GM23338 (cell line): ENCODE data around the gene CLHC1. TPM values are rescaled to one million over a fixed set of nuclear protein-coding genes. Genes with fewer than 3 reads are reported as not detected.

Experiments
- ATAC-seq: fragments of 200-7000 bp; cut with Tn5 transposase; 3 replicates; pipeline ENCODE4 v1.9.1; 2020
- DNase-seq: peaks from one replicate; pipeline ENCODE4 v3.0.0-alpha.2; 2015; ENCODE audit warnings: low spot score
- H2AFZ ChIP-seq: fragments of 200-600 bp; sonication (generic); 2 replicates; pipeline ENCODE4 v1.8.0; 2016; ENCODE audit warnings: antibody characterized with exemption, mild to moderate bottlenecking, moderate library complexity
- H3F3A ChIP-seq: fragments of 200-600 bp; sonication (generic); replicated peaks from 2 replicates; pipeline ENCODE4 v1.8.0; 2017; ENCODE audit warnings: antibody characterized with exemption, mixed run types, low read depth
- H3K27ac ChIP-seq: fragments of 200-600 bp; sonication (generic); 2 replicates; pipeline ENCODE4 v1.6.1; 2016; ENCODE audit warnings: low read depth
- H3K27me3 ChIP-seq: fragments of 200-600 bp; sonication (generic); 2 replicates; pipeline ENCODE4 v1.8.0; 2016; ENCODE audit warnings: mild to moderate bottlenecking, mixed run types, moderate library complexity; ENCODE audit not compliant: insufficient read depth
- H3K36me3 ChIP-seq: fragments of 200-600 bp; sonication (generic); 2 replicates; pipeline ENCODE4 v1.8.0; 2016; ENCODE audit warnings: mild to moderate bottlenecking; ENCODE audit not compliant: insufficient read depth
- H3K4me1 ChIP-seq: fragments of 200-600 bp; sonication (generic); 2 replicates; pipeline ENCODE4 v1.8.0; 2016; ENCODE audit warnings: mild to moderate bottlenecking, moderate library complexity; ENCODE audit not compliant: insufficient read depth
- H3K4me2 ChIP-seq: fragments of 200-600 bp; sonication (generic); 2 replicates; pipeline ENCODE4 v1.7.1; 2017; ENCODE audit warnings: mixed run types
- H3K4me3 ChIP-seq: fragments of 200-600 bp; sonication (generic); 2 replicates; pipeline ENCODE4 v1.6.1; 2016; ENCODE audit warnings: mixed run types
- H3K79me2 ChIP-seq: fragments of 200-600 bp; sonication (generic); replicated peaks from 2 replicates; pipeline ENCODE4 v1.8.0; 2017; ENCODE audit warnings: mild to moderate bottlenecking; ENCODE audit not compliant: insufficient read depth
- H3K9me2 ChIP-seq: fragments of 200-600 bp; sonication (generic); 2 replicates; pipeline ENCODE4 v1.8.0; 2017; ENCODE audit not compliant: insufficient read depth
- H4K20me1 ChIP-seq: fragments of 200-600 bp; sonication (generic); replicated peaks from 2 replicates; pipeline ENCODE4 v1.8.0; 2017; ENCODE audit warnings: mild to moderate bottlenecking; ENCODE audit not compliant: insufficient read depth
- H3K27ac Mint-ChIP-seq: 2 replicates; pipeline ENCODE4 v1.8.0; 2020; ENCODE audit warnings: inconsistent platforms, mild to moderate bottlenecking, moderate library complexity, mixed read lengths
- H3K27me3 Mint-ChIP-seq: 3 replicates; pipeline ENCODE4 v1.8.0; 2022; ENCODE audit warnings: low read depth, mild to moderate bottlenecking, moderate library complexity, mixed read lengths, inconsistent platforms; ENCODE audit not compliant: insufficient read depth, poor library complexity
- H3K36me3 Mint-ChIP-seq: 3 replicates; pipeline ENCODE4 v1.8.0; 2021; ENCODE audit warnings: low read depth, mild to moderate bottlenecking, inconsistent platforms, moderate library complexity, mixed read lengths
- H3K4me1 Mint-ChIP-seq: 3 replicates; pipeline ENCODE4 v1.8.0; 2020; ENCODE audit warnings: mild to moderate bottlenecking, inconsistent platforms, mixed read lengths
- H3K4me3 Mint-ChIP-seq: 3 replicates; pipeline ENCODE4 v1.8.0; 2021; ENCODE audit warnings: moderate library complexity, mild to moderate bottlenecking, inconsistent platforms, mixed read lengths
- H3K9me3 Mint-ChIP-seq: 3 replicates; pipeline ENCODE4 v1.8.0; 2020; ENCODE audit warnings: moderate library complexity, mild to moderate bottlenecking, inconsistent platforms, mixed read lengths
- JUNB ChIP-seq: IDR thresholded peaks from one replicate; pipeline ENCODE4 v1.6.1; 2016; ENCODE audit warnings: antibody characterized with exemption; ENCODE audit not compliant: unreplicated experiment
- NANOG ChIP-seq: IDR thresholded peaks from 2 replicates; pipeline ENCODE4 v1.6.1; 2016; ENCODE audit warnings: antibody characterized with exemption, borderline replicate concordance
- POLR2AphosphoS5 ChIP-seq: IDR thresholded peaks from 2 replicates; pipeline ENCODE4 v1.6.1; 2016; ENCODE audit warnings: antibody characterized with exemption, low read depth
- STAT1 ChIP-seq: IDR thresholded peaks from one replicate; pipeline ENCODE4 v1.6.1; 2016; ENCODE audit warnings: antibody characterized with exemption; ENCODE audit not compliant: unreplicated experiment
- ZNF331 ChIP-seq: fragments of 250-450 bp; sonication (Bioruptor Pico); IDR thresholded peaks from 2 replicates; pipeline ENCODE4 v1.5.0; 2020; ENCODE audit warnings: low read depth, mild to moderate bottlenecking, moderate library complexity
- polyA plus RNA-seq: library from polyadenylated mRNA; unstranded; fragments of >200 nt; fragmentation: Nextera tagmentation; extraction: Ambion mirVana; gene quantifications from 2 replicates; pipeline ENCODE4 v1.2.1, GENCODE V29; 2016
- total RNA-seq: library from RNA; depleted of rRNA; stranded (reverse); fragments of >200 nt; shearing (Covaris generic); gene quantifications from 2 replicates; pipeline ENCODE4 v1.2.3, GENCODE V29; 2014
- TF ChIP-seq, protein P1 (sequence below): IDR thresholded peaks from 2 replicates; pipeline ENCODE4 v1.6.1; 2016; ENCODE audit warnings: antibody characterized with exemption
- TF ChIP-seq, protein P2 (sequence below): fragments of 250-450 bp; sonication (Bioruptor Pico); IDR thresholded peaks from 2 replicates; pipeline ENCODE4 v1.5.0; 2020; ENCODE audit warnings: mild to moderate bottlenecking, moderate library complexity

CLHC1 gene
- total and polyA plus RNA-seq, 2 experiments from 2014 or later: 3.1 to 5.0 TPM

DNA sequence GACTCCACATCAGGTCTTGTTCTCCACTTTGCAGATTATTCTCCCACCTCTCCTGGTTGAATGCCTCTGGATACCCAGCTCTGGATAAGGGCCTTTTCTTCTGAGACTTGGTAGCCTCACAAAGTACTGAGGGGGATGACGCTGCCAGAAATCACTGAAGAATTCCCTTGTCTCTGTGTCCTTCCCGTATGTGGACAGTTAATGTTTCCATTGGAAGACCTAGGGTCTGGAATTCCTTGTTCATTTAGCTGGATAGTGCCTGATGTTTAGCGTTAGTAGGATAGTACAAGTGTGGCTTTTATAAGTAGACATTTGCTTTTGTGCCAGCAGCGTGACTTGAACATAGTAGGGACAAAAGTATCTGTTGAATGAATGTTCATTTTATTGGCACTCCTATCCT, 76.9 kb downstream of the CLHC1 start (continued):
- TF ChIP-seq, protein P1, sequence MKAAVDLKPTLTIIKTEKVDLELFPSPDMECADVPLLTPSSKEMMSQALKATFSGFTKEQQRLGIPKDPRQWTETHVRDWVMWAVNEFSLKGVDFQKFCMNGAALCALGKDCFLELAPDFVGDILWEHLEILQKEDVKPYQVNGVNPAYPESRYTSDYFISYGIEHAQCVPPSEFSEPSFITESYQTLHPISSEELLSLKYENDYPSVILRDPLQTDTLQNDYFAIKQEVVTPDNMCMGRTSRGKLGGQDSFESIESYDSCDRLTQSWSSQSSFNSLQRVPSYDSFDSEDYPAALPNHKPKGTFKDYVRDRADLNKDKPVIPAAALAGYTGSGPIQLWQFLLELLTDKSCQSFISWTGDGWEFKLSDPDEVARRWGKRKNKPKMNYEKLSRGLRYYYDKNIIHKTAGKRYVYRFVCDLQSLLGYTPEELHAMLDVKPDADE: no peak

DNA sequence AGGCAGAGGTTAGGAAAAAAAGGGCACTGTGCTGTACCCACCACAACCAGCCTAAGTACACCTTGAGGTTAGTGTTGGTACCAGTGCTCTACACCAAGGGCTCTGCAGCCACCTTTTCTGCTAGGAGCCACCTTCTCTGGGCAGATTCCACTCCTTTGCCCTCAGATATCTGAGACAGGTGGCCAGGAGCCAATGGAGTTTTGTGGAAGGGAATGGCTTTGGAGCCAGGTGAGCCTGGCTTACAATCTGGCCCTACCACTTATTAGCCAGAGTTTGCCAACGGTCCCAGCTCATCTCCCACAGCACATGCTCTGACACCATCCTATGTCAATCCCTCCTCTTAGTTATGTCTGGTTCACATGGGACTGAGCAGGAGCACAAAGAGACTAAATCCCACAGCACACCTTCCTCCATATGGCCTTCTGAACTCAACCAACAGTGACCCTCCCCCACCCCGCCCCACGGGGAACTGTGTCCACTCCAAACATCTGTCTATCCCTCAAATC, 77.5 kb downstream of the CLHC1 start:
- ATAC-seq (no peak), DNase-seq (no peak)
- Mint-ChIP-seq H3K36me3 (no peaks in the 10 kb centered on the region), H3K4me1 (peaks cover 40% of the 10 kb centered on the region), H3K9me3 (no peaks in the 10 kb centered on the region), H3K27ac (no peak overlapping the region), H3K4me3 (no peak overlapping the region), H3K27me3 (peaks cover 2% of the 10 kb centered on the region)
- Histone ChIP-seq H3K4me2 (no peak overlapping the region), H3K36me3 (no peaks in the 10 kb centered on the region), H3F3A (no peaks in the 10 kb centered on the region), H3K27me3 (no peaks in the 10 kb centered on the region), H4K20me1 (no peaks in the 10 kb centered on the region), H3K4me1 (peaks cover 26% of the 10 kb centered on the region), H3K79me2 (no peaks in the 10 kb centered on the region), H2AFZ (peak overlapping the region; percentile 32; the same call in 1 of the 2 replicates), H3K27ac (no peak overlapping the region), H3K4me3 (no peak overlapping the region), H3K9me2 (no peaks in the 10 kb centered on the region)
- TF ChIP-seq POLR2AphosphoS5 (no peak), JUNB (no peak), NANOG (no peak), ZNF331 (no peak), STAT1 (no peak)
- TF ChIP-seq, protein P2, sequence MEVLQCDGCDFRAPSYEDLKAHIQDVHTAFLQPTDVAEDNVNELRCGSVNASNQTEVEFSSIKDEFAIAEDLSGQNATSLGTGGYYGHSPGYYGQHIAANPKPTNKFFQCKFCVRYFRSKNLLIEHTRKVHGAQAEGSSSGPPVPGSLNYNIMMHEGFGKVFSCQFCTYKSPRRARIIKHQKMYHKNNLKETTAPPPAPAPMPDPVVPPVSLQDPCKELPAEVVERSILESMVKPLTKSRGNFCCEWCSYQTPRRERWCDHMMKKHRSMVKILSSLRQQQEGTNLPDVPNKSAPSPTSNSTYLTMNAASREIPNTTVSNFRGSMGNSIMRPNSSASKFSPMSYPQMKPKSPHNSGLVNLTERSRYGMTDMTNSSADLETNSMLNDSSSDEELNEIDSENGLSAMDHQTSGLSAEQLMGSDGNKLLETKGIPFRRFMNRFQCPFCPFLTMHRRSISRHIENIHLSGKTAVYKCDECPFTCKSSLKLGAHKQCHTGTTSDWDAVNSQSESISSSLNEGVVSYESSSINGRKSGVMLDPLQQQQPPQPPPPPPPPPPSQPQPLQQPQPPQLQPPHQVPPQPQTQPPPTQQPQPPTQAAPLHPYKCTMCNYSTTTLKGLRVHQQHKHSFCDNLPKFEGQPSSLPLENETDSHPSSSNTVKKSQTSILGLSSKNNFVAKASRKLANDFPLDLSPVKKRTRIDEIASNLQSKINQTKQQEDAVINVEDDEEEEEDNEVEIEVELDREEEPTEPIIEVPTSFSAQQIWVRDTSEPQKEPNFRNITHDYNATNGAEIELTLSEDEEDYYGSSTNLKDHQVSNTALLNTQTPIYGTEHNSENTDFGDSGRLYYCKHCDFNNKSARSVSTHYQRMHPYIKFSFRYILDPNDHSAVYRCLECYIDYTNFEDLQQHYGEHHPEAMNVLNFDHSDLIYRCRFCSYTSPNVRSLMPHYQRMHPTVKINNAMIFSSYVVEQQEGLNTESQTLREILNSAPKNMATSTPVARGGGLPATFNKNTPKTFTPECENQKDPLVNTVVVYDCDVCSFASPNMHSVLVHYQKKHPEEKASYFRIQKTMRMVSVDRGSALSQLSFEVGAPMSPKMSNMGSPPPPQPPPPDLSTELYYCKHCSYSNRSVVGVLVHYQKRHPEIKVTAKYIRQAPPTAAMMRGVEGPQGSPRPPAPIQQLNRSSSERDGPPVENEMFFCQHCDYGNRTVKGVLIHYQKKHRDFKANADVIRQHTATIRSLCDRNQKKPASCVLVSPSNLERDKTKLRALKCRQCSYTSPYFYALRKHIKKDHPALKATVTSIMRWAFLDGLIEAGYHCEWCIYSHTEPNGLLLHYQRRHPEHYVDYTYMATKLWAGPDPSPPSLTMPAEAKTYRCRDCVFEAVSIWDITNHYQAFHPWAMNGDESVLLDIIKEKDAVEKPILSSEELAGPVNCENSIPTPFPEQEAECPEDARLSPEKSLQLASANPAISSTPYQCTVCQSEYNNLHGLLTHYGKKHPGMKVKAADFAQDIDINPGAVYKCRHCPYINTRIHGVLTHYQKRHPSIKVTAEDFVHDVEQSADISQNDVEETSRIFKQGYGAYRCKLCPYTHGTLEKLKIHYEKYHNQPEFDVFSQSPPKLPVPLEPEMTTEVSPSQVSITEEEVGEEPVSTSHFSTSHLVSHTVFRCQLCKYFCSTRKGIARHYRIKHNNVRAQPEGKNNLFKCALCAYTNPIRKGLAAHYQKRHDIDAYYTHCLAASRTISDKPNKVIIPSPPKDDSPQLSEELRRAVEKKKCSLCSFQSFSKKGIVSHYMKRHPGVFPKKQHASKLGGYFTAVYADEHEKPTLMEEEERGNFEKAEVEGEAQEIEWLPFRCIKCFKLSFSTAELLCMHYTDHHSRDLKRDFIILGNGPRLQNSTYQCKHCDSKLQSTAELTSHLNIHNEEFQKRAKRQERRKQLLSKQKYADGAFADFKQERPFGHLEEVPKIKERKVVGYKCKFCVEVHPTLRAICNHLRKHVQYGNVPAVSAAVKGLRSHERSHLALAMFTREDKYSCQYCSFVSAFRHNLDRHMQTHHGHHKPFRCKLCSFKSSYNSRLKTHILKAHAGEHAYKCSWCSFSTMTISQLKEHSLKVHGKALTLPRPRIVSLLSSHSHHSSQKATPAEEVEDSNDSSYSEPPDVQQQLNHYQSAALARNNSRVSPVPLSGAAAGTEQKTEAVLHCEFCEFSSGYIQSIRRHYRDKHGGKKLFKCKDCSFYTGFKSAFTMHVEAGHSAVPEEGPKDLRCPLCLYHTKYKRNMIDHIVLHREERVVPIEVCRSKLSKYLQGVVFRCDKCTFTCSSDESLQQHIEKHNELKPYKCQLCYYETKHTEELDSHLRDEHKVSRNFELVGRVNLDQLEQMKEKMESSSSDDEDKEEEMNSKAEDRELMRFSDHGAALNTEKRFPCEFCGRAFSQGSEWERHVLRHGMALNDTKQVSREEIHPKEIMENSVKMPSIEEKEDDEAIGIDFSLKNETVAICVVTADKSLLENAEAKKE (CRISPR knock-in tag): no peak
